ENCODE results near the gene CLCN2.
A peak's percentile ranks its signal among the peaks of the same experiment; 100 is the strongest.

CLCN2 gene

DNA sequence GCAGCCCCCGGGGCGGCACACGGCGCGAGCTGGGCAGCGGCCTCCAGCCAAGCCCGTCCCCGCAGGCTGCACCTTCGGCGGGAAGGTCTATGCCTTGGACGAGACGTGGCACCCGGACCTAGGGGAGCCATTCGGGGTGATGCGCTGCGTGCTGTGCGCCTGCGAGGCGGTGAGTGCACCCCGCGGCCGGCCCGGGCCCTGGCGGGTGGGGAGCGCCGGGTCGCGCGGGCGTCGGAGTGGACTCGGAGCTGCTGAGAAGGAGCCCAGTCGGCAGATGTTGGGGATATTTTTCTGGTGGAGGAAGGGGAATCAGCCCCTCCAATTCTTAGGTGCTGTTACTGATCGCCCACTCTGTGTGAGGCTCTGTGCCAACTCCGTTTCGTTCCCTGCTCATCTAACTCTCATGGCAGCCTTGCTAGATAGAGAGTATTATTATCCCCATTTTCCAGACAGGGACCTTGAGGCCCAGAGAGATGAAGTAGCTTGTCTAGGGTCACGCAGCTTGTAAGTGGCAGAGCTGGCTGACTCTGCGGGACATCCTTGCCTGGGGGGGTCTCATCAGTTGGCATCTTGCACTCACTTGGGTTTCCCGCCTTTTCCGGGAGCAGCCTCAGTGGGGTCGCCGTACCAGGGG lies 19.3 kb upstream of the CLCN2 start:
- DNase-seq, result peak in 1 of 3 experiments; percentile 51

DNA sequence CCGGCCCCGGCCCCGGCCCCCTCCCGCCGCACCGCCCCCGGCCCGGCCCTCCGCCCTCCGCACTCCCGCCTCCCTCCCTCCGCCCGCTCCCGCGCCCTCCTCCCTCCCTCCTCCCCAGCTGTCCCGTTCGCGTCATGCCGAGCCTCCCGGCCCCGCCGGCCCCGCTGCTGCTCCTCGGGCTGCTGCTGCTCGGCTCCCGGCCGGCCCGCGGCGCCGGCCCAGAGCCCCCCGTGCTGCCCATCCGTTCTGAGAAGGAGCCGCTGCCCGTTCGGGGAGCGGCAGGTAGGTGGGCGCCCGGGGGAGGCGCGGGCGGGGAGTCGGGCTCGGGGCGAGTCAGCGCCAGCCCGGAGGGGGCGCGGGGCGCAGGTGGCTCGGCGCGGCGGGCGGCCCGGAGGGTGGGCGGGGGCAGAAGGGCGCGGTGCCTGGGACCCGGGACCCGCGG lies 18.8 kb upstream of the CLCN2 start:
- DNase-seq, result peak in 2 of 3 experiments; percentile 51 to 57

DNA sequence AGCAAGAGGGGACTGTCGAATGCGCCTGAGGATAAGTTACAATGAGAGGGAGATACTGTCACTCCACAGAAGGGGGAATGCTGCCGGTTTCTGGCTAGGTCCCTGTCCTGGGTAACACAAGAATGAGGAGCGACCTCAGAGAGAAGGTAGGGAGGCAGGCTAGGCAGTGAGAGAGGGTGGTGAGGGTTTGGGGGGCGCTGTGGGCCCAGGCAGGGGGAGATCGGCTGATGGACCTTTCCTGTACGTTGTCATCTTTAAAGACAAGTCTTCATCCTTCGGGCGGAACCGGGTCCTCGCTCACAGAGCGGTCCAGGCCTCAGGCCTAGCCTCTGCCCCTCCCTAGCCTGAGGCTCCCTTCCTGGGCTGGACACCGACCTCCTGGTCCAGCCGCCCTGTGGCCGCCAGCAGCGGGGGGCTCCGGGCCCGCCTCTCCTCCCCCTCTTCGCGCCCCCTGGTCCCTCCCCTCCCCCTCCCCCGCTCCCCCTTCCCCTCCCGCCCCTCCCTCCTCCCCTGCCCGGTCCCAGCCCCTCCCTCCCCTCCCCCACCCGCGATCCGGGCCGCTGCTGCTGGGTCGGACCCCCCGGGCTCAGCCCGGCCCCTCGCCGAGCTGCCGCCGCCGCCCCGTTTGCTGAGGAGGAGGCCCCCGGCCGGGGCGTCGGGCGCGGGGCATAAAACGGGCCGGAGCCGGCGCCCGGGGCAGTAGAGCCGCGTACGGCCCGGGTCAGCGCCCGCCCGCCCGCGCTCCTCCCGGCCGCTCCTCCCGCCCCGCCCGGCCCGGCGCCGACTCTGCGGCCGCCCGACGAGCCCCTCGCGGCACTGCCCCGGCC lies 18.2 kb upstream of the CLCN2 start, which contains the start of gene CHRD:
CHRD (plus strand) TSS at position 697 of the 827 bp plus-strand sequence. CDS start 265 bp downstream, outside the sequence.
- no peak for DNase-seq

DNA sequence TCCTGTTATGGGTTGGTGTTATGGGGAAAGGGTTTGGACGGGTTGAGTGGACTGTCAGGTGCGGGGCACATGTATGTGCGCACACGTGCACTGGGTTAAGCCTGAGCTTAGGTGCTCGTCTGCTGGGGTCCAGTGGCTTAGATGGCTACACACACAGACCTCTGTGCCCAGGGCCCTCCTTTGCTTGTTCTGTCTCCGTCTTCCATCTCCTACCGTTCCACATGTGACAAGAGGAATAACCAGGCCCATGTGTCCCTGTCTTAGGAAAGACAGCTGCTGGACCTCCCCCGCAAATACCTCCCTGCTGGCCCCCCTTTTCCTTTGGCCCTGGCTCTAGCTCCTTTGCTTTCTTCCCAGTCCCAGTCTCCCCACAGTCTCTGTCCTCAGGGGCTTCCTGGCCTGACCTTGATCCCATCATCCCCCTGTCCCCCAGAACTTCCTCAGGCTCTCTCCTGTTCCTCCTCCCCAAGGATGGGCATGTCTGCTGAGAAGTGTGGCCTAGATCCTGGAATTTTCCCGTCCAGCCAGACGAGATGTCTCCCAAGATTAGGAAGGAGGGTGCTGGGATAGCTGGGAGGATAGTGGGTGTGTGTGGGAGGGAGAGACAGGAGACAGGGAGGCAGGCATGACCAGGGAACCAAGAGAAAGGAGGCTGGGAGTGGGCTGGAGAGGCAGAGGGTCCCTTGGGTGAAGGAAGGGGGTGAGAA lies 17.4 kb upstream of the CLCN2 start:
- DNase-seq, result no peak

DNA sequence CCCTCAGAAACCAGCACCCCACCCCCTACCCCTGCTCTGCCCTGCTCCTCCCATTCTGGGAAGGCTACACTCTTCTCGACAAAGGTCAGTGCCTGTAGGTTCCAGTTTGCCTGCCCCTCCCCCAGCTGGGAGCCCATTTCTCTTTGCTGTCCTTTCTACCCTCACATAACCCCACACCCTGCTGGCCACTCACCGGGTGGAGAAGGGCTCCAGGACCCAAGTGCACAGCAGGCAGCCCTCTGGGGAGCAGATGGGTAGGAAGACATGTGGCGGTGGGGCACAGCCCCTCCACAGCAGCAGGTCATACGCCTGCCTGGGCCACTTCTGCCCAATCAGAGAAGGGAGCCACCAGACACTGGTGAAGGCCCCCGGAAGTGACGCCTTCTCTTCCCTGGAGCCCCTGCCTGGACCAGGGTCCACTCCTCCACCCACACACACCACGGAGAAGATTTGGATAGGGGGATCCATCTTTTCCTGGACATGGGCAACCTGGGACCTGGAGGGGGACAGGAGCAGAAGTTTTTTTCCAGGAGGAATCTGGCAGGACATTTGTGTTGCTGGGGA lies 16.6 kb upstream of the CLCN2 start, which contains the start of gene THPO:
THPO (minus strand) TSS at position 326 of the 564 bp plus-strand sequence. CDS start 1,948 bp downstream, outside the sequence.
- DNase-seq, result peak in 2 of 3 experiments; percentile 53 to 67

DNA sequence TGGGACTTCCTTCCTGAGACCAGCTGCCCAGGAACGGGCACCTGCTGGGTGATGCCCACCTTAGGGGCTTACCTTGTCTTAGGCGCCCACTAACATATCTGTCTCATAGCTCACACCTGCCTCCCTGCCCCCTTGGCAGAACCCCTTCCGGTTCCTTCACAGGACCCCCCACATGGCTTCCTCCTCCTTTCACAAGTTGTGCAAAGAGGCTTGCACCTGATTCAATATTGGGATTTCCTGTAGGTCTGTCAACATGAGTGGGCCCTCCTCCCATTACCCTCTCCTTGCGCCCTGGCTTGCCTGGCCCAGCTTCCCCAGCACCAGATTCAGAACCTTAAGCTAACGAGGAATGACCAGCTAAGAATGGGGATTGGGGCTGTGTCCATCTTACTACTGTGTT lies 16.0 kb upstream of the CLCN2 start:
- peak in 2 of 3 experiments; percentile 53 to 71 for DNase-seq

DNA sequence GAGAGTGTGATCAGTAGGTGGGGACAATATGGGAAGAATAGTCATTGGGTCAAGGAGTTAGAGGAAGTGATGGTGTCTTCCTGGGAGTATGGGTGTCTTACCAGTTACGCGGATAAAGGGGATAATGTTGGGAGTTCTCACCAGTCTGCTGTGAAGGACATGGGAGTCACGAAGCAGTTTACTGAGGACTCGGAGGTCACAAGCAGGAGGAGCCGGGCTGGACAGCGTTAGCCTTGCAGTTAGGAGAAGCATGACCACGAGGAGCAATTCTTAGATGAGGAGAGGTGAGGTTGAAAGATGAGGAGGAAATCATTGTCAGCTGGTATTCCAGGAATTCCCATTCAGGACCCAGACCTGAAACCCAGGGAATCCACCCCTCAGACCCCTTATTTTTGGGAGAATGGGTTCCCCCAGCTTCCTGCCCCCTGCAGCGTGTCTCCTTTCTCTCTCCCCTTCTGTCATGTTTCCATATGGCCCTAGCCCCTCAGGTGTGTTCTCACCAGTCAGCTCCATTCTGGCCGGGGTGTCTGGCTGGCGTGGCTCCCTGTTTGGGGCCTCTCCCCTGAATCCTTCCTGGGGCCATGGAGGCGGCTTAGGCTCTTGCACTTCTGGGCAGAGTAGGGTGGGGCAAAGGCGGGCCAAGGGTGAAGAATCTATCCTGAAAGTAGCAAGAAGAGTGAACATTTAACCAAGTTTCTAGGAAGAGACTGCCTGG lies 14.5 kb upstream of the CLCN2 start:
- no peak for DNase-seq

DNA sequence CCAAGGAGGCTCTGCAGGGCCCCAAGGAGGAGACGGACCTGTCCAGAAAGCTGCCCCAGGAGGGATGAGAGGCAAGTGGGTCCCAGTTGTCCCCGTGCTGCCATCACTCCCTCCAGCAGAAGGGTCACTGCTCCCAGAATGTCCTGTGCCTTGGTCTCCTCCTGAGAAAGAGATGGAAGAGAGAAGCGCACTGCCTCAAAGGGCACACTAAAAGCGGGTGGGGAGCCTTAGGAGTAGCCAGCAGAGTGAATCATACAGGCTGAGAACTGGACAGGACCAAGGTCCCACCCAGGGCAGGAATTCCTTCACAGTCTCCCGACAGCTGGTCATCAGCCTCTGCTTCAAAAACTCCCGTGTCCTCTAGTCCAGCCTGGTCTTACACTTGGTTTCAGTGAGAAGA lies 12.0 kb upstream of the CLCN2 start:
- no peak for DNase-seq

DNA sequence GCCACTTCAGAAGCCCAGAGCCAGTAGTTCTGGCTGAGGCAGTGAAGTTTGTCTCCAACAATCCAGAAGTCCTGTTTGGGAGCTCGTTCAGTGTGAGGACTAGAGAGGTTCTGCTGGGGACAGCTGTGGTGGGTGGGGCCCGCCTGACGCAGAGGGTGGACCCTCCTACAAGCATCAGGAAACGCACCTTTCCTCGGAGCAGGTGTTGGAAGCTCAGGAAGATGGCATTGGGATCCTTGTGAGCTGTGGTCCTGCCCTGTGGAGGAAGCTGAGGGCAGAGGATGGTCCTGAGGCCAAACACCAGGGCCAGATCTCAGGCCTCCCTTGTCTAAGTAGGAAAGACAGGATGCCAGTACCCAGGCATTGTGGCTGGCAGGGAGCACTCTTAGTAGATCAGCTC lies 11.5 kb upstream of the CLCN2 start:
- no peak for DNase-seq

DNA sequence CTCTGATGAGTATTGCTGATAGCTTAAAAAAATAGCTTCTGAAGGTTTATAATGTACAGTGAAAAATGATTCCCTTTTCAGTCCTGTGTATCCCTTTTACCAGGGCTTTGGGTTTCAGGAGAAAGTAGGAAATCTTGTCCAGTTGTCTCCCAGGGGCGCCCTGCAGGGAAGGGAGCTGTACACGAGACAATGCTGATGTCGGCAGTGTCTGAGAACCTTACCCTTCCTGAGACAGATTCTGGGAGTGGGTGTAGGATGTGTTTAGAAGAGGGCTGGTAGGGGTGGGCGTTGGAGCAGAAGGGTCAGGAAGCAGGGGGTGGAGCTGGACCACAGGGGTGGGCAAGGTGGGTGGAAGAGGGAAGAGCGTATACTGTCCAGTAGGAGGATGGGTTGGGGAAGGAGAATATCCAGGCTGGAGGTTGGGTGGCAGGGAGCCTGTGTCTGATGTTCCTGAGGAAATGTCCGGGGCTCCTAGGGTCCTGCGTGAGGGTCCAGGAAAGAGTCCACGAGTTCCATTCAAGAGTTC lies 11.0 kb upstream of the CLCN2 start:
- peak in 2 of 3 experiments; percentile 46 to 53 for DNase-seq

DNA sequence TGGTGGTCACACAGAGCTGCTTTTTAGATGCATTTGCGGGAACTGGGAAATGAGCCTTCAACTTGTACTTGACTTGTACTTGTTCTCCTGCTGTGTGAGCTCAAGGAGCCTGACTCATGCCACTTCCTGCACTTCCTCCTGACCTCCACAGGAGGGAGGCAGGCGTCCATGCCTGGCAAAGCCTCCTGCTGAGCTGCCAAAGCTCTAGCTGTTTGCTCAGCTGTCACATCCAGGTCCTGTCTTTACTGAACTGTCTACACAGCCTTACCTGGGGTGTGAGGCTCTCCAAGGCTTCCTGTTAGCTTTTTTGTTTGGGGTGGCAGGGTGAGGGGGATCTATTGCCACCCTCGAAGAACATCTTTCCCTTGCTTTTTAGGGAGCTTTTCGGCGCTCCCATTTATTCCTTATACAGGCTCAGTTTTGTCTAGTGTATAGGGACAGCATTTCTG lies 10.2 kb upstream of the CLCN2 start:
- DNase-seq, result peak; percentile 85 to 98 (median 88)

DNA sequence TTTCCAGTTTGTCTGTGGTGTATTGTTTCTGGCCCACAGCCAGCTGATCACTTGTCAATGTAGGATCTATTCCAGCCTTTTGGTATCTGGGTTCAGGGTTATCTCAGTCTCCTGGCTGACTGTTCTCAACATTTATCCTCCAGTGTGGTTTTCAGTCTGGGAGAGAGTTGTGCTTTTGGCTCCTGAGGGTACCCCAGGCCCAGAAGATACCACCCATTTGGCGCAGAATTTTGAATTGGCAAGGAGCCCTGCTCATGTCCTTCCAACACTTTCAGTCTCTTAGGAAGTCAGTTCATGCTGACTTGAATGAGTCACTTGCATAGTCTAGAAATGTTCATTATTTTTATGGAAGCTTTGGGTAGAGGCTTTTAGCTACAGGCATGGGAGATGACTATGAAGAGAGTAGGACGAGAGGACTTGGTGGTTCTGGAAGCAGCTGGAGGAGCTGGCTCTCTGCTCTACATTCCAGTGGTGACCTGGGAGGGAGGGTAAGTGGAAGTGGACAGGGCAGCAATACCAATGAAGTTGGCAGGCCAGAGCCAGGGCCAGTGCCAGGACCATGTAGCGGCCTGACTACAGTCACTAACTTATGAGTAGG lies 7.3 kb upstream of the CLCN2 start:
- DNase-seq, result no peak

DNA sequence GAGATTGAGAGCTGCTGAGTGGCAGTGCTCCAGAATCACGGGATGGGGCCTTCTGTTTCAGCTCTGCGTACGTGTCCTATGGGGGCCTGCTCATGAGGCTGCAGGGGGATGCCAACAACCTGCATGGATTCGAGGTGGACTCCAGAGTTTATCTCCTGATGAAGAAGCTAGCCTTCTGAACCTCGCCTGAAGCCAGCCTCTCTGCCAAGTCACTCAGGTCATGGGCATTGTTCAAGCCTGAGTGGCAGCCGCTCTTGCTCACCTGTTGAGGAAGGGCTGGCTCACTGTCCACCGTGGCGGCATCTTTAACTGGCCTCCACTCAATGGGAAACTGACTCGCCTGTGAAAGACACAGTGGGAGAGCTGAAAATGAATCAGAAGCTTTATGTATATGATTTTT lies 6.7 kb upstream of the CLCN2 start:
- DNase-seq, result no peak

DNA sequence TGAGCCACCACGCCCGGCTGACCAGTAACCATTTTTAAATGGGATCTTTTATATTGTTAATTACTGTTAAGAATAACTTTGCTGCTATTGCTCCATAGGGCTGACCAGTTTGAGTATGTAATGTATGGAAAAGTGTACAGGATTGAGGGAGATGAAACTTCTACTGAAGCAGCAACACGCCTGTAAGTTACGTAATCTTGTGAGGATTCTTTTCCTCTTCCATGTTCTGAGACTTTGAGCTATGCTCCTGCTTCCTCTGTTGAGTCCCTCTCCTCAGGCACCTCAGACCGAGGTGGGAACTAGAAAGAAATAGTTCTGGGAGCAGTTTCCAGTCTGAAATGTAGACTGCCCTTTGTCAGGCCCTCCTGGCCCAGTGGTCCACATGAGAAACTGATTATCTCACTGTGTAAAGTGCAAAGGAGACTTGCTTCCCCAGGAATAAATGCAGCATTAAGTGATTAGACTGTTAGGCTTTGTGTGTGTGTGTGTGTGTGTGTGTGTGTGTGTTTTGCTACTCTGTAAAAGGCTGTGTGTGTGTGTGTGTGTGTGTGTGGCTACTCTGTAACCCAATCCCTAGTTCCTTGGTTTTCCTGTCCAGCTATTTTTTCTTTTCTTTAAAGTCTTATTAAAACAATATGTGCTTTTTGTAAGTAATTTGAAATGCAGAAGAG lies 5.3 kb upstream of the CLCN2 start:
- no peak for DNase-seq

DNA sequence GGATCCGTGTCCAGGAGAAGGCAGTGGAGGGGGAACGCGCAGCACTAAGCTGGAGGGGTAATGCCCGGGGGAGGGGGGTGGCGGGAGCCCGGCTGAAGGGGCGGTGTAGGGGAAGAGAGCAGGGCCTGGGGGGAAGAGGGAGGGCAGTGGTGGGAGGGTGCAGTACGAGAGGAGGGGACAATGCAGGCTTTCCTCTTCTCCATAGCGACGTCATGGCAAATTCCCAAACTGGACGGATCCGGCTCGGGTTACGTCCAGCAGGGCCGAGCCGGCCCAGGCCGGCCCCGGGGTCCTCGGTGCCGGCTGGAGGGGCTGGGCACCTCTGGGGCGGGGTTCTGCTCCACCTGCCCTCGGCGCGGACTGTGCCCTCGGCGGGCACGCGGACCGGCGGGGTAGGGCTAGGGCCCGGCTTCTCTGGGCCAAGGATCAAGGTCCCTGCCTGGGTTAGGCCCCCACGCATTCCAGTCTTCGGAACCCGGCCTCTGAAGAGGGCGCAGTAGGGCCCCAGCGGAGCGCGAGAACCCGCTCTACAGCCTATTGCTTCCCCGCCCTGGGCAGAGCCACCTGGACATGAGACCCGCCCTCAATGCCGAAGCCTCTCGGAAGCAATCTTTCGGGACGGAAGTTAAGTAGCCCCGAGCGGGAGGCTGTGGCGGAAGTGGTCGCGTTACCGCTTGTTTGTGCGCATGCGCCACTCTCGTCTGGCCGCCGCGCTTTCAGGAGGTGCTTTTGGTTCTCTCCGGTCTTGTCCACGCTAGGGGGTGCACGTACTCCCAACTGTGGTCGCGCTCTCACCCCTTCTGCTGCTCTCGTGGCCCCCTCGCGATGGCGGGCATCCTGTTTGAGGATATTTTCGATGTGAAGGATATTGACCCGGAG lies 1.5 kb upstream of the CLCN2 start:
- peak; percentile 98 to 99 (median 99) for DNase-seq

DNA sequence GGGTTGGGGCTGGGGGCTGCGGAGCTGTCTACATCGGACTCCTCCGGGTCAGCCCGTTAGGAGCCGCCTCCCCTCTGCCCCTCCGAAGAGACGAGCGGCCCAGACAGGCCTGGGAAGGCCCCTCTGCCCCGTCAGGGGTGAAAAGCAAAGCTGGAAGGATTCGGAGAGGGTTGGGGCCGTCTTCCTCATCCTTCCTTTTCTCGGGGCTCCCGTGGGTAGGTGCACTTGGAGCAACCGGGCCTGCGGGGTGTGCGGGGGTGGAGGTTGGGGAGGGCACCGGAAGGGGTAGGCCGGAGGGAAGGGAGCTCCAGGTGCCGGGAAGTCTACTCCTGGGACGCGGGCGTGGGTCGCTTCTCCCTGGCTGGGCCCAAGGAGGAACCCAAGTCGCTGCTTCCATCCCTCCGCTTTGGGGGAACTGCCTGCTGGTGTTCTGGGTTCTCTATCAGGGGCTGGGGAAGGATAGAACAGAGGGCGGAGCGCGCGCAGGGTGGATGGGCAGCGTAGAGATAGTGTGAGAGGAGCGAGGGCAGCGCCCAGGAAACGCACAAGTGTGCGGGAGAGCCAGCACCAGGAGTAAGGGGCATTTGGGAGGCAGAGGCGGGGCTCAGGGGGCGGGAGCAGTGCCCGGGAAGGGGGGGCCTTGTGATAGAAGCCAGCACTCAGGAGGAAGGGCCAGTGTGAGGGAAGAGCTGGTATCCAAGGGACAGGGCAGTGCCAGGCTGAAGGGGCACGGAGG lies 695 bp upstream of the CLCN2 start:
- peak; percentile 55 to 89 (median 88) for DNase-seq

DNA sequence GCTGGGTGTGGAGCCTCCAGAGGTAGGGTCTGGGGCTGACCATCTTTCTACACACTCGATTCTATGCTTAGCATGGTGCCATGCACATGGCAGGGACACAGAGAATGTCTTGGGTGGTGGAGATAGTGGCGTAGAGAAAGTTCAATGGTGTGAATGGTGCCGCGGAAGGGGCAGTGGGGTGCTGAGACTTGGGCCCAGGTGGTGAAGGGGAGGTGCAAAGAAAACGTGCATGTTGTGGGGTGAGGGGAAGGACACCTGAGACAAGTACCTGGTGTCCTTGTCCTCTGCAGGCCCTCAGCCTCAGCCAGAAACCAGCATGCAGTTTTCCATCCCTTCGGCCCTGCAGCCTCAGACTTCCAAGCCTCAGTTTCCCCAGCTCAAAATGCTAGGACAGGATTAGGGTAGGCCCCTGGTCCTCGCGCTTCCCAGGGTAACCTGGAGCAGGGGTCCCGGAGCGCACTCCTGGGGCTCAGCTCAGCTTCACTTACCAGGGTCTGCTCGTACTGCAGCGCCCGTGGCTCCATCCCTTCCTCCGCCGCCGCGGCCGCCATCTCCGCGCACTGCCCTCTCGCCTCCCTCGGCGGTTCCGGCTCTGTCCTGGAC lies 375 bp downstream of the CLCN2 start:
- peak in 1 of 3 experiments; percentile 58 for DNase-seq

DNA sequence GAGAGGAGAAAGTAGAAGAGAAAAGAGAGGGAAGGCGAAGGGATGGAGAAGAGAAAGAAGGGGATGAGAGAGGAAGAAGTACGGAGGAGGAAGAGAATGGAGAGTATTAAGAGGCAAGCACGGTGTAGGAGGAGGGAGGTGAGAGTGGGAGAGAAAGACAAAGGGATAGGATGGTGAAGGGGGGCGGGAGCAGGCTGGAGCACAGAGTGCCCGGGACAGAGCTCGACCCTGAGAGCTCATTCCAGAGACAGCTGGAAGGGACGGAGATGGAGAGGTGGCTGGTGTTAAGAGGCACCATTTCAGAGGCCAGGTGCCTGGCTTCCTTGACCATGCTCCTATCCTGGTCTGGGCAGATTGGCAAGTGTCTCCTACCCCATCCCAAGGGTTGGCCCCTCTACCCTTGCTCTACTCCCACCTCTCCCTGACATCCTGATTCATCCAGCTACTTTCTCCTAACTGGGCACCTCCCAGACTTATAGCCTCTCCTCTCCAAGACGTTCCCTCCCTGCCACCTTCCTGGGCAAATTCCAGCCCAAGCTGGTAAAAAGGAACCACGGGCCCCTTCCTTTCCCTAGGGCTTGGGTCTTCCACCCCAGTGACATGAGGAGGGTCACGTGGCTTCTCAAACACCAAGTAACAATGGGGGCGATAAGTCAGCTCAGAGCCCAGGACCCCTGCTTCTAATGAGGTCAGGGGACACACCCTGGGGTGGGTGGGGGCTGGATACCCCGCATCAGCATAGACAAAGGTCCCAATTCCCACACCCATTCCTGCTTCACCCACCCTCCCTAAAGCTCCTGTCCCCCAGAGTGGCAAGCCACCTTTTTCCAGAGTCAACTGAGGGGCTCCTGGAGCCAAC lies 1.1 kb downstream of the CLCN2 start:
- DNase-seq, result no peak

Data from NCI-H1417 (cell line).